H1 (cell line): ENCODE results near the gene NTRK2. TPM values are rescaled to one million over a fixed set of nuclear protein-coding genes. Genes with fewer than 3 reads are reported as not detected.

Source experiments
- CTCF ChIA-PET: fragments of 300-600 bp; sonication (Branson Sonifier 250); formaldehyde crosslinking; loops from one replicate; lab custom pipeline; 2021; ENCODE audit not compliant: partially characterized antibody; lab: Charles Lee
- POLR2A ChIA-PET: fragments of 300-600 bp; sonication (Branson Sonifier 250); formaldehyde crosslinking; loops from one replicate; lab custom pipeline; 2021; ENCODE audit warnings: inconsistent platforms; ENCODE audit not compliant: partially characterized antibody; lab: Charles Lee
- DNase-seq, 2 experiments: peaks; one replicate each; pipeline versions ENCODE4 v3.0.0 to v3.0.0-alpha.2; 2010 to 2022; ENCODE audit warnings: low spot score in 2 of 2, low read depth in 1 of 2, mixed read lengths in 1 of 2
- FAIRE-seq: peaks from 2 replicates; lab custom pipeline; 2011; peaks lifted over from hg19 to GRCh38; lab: Jason Lieb, UNC
- H2AFZ ChIP-seq: 2 replicates; pipeline ENCODE4 v1.8.1; 2012; ENCODE audit warnings: low read length, inconsistent platforms
- H2AK5ac ChIP-seq: 2 replicates; pipeline ENCODE4 v1.6.1; 2013; ENCODE audit warnings: low read depth, low read length
- H2BK120ac ChIP-seq: replicated peaks from 2 replicates; pipeline ENCODE3; 2013; ENCODE audit warnings: low read depth, low read length, inconsistent platforms
- H2BK12ac ChIP-seq: 2 replicates; pipeline ENCODE4 v1.6.1; 2013; ENCODE audit warnings: low read depth, low read length
- H2BK15ac ChIP-seq: 2 replicates; pipeline ENCODE4 v1.6.1; 2013; ENCODE audit warnings: low read length
- H2BK20ac ChIP-seq: 2 replicates; pipeline ENCODE4 v1.6.1; 2013; ENCODE audit warnings: low read length
- H2BK5ac ChIP-seq: 2 replicates; pipeline ENCODE4 v1.6.1; 2013; ENCODE audit warnings: low read depth, low read length
- H3K14ac ChIP-seq: 2 replicates; pipeline ENCODE4 v1.6.1; 2013; ENCODE audit warnings: inconsistent platforms; ENCODE audit not compliant: insufficient read length
- H3K18ac ChIP-seq: 2 replicates; pipeline ENCODE4 v1.6.1; 2013; ENCODE audit warnings: low read length; ENCODE audit errors: extremely low read depth
- H3K23ac ChIP-seq: 2 replicates; pipeline ENCODE4 v1.6.1; 2013; ENCODE audit warnings: inconsistent platforms; ENCODE audit not compliant: insufficient read length
- H3K23me2 ChIP-seq: 2 replicates; pipeline ENCODE4 v1.6.1; 2013; ENCODE audit warnings: low read depth, low read length
- H3K27ac ChIP-seq: 2 replicates; pipeline ENCODE4 v1.6.1; 2011; ENCODE audit warnings: low read depth, low read length, inconsistent platforms
- H3K27me3 ChIP-seq, 4 experiments: replicated peaks in 1 of 4; 1 replicate in 1 of 4; 2 replicates in 3 of 4; pipeline versions ENCODE4 v1.6.1 to v1.8.1; 2011 to 2013; ENCODE audit warnings: low read length in 3 of 4, mild to moderate bottlenecking in 3 of 4, inconsistent platforms in 2 of 4, mixed read lengths in 2 of 4, moderate library complexity in 1 of 4; ENCODE audit not compliant: control insufficient read depth in 3 of 4, insufficient read depth in 3 of 4; ENCODE audit errors: extremely low read depth in 1 of 4
- H3K36me3 ChIP-seq, 4 experiments: 2 replicates each; pipeline versions ENCODE4 v1.6.1 to v1.8.1; 2011 to 2013; ENCODE audit warnings: mild to moderate bottlenecking in 4 of 4, low read length in 3 of 4, moderate library complexity in 2 of 4, control low read depth in 1 of 4, inconsistent platforms in 1 of 4; ENCODE audit not compliant: insufficient read depth in 4 of 4, control insufficient read depth in 2 of 4
- H3K4ac ChIP-seq: replicated peaks from 2 replicates; pipeline ENCODE3; 2013; ENCODE audit warnings: low read length, low read depth, mixed read lengths, inconsistent platforms; ENCODE audit not compliant: insufficient read length
- H3K4me1 ChIP-seq, 4 experiments: replicated peaks in 1 of 4; 1 replicate in 1 of 4; 2 replicates in 3 of 4; pipeline versions ENCODE4 v1.6.1 to v1.8.1; 2011 to 2013; ENCODE audit warnings: low read length in 3 of 4, inconsistent platforms in 2 of 4, mixed read lengths in 1 of 4; ENCODE audit not compliant: insufficient read depth in 4 of 4, control insufficient read depth in 3 of 4
- H3K4me2 ChIP-seq, 2 experiments: 2 replicates each; pipeline versions ENCODE4 v1.6.1 to v1.8.1; 2011 to 2013; ENCODE audit warnings: low read depth in 2 of 2, low read length in 2 of 2, control low read depth in 1 of 2, inconsistent platforms in 1 of 2, mild to moderate bottlenecking in 1 of 2; ENCODE audit not compliant: insufficient read depth in 1 of 2
- H3K4me3 ChIP-seq, 4 experiments: fragments of 200-600, 300-600 bp in 1 of 4; sonication (generic), shearing (Covaris generic), sonication (Bioruptor Twin) in 1 of 4; 2 replicates each; pipeline versions ENCODE4 v1.5.1 to v1.8.1; 2011 to 2016; ENCODE audit warnings: low read length in 4 of 4, low read depth in 3 of 4, control low read depth in 2 of 4, inconsistent platforms in 2 of 4, mild to moderate bottlenecking in 2 of 4, mixed read lengths in 1 of 4, moderate library complexity in 1 of 4; ENCODE audit not compliant: insufficient read depth in 2 of 4; ENCODE audit errors: extremely low read depth in 1 of 4
- H3K56ac ChIP-seq: replicated peaks from 2 replicates; pipeline ENCODE3; 2013; ENCODE audit warnings: low read depth, mild to moderate bottlenecking, mixed read lengths, low read length, inconsistent platforms; ENCODE audit not compliant: insufficient read length
- H3K79me1 ChIP-seq: 2 replicates; pipeline ENCODE4 v1.6.1; 2013; ENCODE audit warnings: low read depth, low read length, control low read depth
- H3K79me2 ChIP-seq, 2 experiments: 2 replicates each; pipeline versions ENCODE4 v1.6.1 to v1.8.1; 2012 to 2013; ENCODE audit warnings: low read length in 2 of 2, mild to moderate bottlenecking in 2 of 2, inconsistent platforms in 1 of 2; ENCODE audit not compliant: insufficient read depth in 2 of 2, control insufficient read depth in 1 of 2
- H3K9ac ChIP-seq, 4 experiments: replicated peaks in 1 of 4; 1 replicate in 1 of 4; 2 replicates in 3 of 4; pipeline versions ENCODE4 v1.6.1 to v1.8.1; 2011 to 2013; ENCODE audit warnings: low read depth in 3 of 4, low read length in 3 of 4, control low read depth in 2 of 4, mild to moderate bottlenecking in 2 of 4, moderate library complexity in 2 of 4, inconsistent platforms in 1 of 4; ENCODE audit errors: extremely low read depth in 1 of 4
- H3K9me3 ChIP-seq, 2 experiments: 2 replicates each; pipeline versions ENCODE4 v1.6.1 to v1.8.1; 2012 to 2013; ENCODE audit warnings: mild to moderate bottlenecking in 2 of 2, moderate library complexity in 2 of 2, control low read depth in 1 of 2, inconsistent platforms in 1 of 2, low read depth in 1 of 2, low read length in 1 of 2, mixed read lengths in 1 of 2; ENCODE audit not compliant: insufficient read depth in 2 of 2
- H4K20me1 ChIP-seq, 2 experiments: replicated peaks in 1 of 2; 2 replicates each; pipeline versions ENCODE3 to v1.8.1; 2011 to 2013; ENCODE audit warnings: inconsistent platforms in 2 of 2, low read length in 2 of 2, mild to moderate bottlenecking in 1 of 2; ENCODE audit not compliant: insufficient read depth in 2 of 2, control insufficient read depth in 1 of 2
- H4K5ac ChIP-seq: 2 replicates; pipeline ENCODE4 v1.6.1; 2013; ENCODE audit warnings: low read length, low read depth, mixed read lengths, inconsistent platforms; ENCODE audit not compliant: insufficient read length
- H4K8ac ChIP-seq: 2 replicates; pipeline ENCODE4 v1.8.0; 2013; ENCODE audit warnings: mild to moderate bottlenecking, moderate library complexity, low read length, inconsistent platforms; ENCODE audit not compliant: insufficient read depth; ENCODE audit errors: extremely low read depth
- H4K91ac ChIP-seq: replicated peaks from 2 replicates; pipeline ENCODE3; 2013; ENCODE audit warnings: low read length, mixed read lengths, inconsistent platforms; ENCODE audit not compliant: insufficient read length
- BACH1 ChIP-seq: IDR thresholded peaks from 2 replicates; pipeline ENCODE4 v1.6.1; 2012; ENCODE audit warnings: low read length, improper control_type of control experiment
- YY1 ChIP-seq: IDR thresholded peaks from 2 replicates; pipeline ENCODE4 v1.6.1; 2011; ENCODE audit warnings: low read depth, mild to moderate bottlenecking, low read length
- WGBS, 2 experiments: shearing (Covaris generic) in 1 of 2; methylation state at CpG; one replicate each; pipeline versions ENCODE4 v1.1.6 to v1.1.7; 2013 to 2015; ENCODE audit warnings: low lambda C conversion rate in 2 of 2, mixed read lengths in 2 of 2, inconsistent platforms in 1 of 2, low coverage in 1 of 2, missing lambda C conversion rate in 1 of 2; ENCODE audit not compliant: insufficient replicate concordance in 2 of 2, insufficient coverage in 1 of 2, insufficient read length in 1 of 2; ENCODE audit errors: extremely low coverage in 1 of 2, missing lambda C conversion rate in 1 of 2; 5-methylcytosine and 5-hydroxymethylcytosine counted together
- polyA plus RNA-seq, 7 experiments: library from polyadenylated mRNA; depleted of rRNA in 3 of 7; stranded (reverse) in 5 of 7; unstranded in 2 of 7; fragments of >200 nt in 5 of 7; fragments of 200-250 nt in 2 of 7; gene quantifications; 1 replicate in 5 of 7; 2 replicates in 1 of 7; 4 replicates in 1 of 7; pipeline versions ENCODE4 v1.2.1 to v1.2.3, GENCODE V29; 2011 to 2013; ENCODE audit warnings: missing spikeins in 2 of 7, mixed read lengths in 2 of 7
- total RNA-seq: library from RNA; stranded (reverse); fragmentation: NEBNext Ultra II Directional; extraction: Animal tissue kit (Norgen Biotek cat#: 25700); gene quantifications from 2 replicates; pipeline ENCODE4 v1.2.1, GENCODE V29; 2021

The NTRK2 gene
- total and polyA plus RNA-seq, 2 of the 8 experiments (the other 6 are each of a cell fraction or from before 2014, with no cell fraction given): 0.03 to 0.04 TPM

GRCh38 chr9:85040821-85041465, 371.4 kb downstream of the NTRK2 start:
- no peaks in the 10 kb centered on the region for H3K9me3 ChIP-seq
- H2BK5ac ChIP-seq: no peak overlapping the region
- H4K91ac ChIP-seq: no peak overlapping the region
- no peak overlapping the region for H3K9ac ChIP-seq
- H3K27ac ChIP-seq: no peak overlapping the region
- 85% methylated on average over 16 of the region's 16 CpGs; no CpG with 5 or more reads in 1 of the 2 experiments for WGBS, 2 experiments
- no peaks in the 10 kb centered on the region for H3K79me1 ChIP-seq
- H2BK12ac ChIP-seq: 0 out of 2 replicates have a peak overlapping the region, but pooled peaks have one; percentile 32
- no peaks in the 10 kb centered on the region for H3K23me2 ChIP-seq
- H2BK15ac ChIP-seq: no peak overlapping the region; the same call in 1 of the 2 replicates
- H4K20me1 ChIP-seq: no peaks in the 10 kb centered on the region
- H4K8ac ChIP-seq: no peak overlapping the region
- no peak for FAIRE-seq
- H3K18ac ChIP-seq: no peak overlapping the region
- peak overlapping the region; percentile 55; the same call in 1 of the 2 replicates for H2AFZ ChIP-seq
- no peak overlapping the region for H3K14ac ChIP-seq
- H3K79me2 ChIP-seq: no peaks in the 10 kb centered on the region
- no peak overlapping the region for H3K4me2 ChIP-seq
- H2AK5ac ChIP-seq: no peak overlapping the region
- no peak overlapping the region for H3K56ac ChIP-seq
- CTCF ChIA-PET: interaction anchor here (0.6 to 1.0 kb wide), 2 partner anchors 102 to 336 kb away, joined by 3 read pairs; no protein-coding TSS in a partner anchor
- H2BK20ac ChIP-seq: no peak overlapping the region
- H3K4ac ChIP-seq: no peak overlapping the region
- TF ChIP-seq BACH1 (no peak), YY1 (0 out of 2 replicates have a peak, but pooled peaks have one; percentile 24)
- no peak overlapping the region for H4K5ac ChIP-seq
- peaks cover 0 to 5% (median 1%) of the 10 kb centered on the region in 4 experiments; a peak in 5 of 7 replicates for H3K4me1 ChIP-seq
- no peaks in the 10 kb centered on the region for H3K36me3 ChIP-seq
- no peak overlapping the region for H3K23ac ChIP-seq
- no peak for DNase-seq
- H2BK120ac ChIP-seq: no peak overlapping the region
- H3K27me3 ChIP-seq: no peaks in the 10 kb centered on the region
- POLR2A ChIA-PET: no interaction called here
- H3K4me3 ChIP-seq: no peak overlapping the region
